ENCODE results near the gene SCLT1. TPM values are rescaled to one million over a fixed set of nuclear protein-coding genes. Genes with fewer than 3 reads are reported as not detected.

The SCLT1 gene
- total RNA-seq, 1 experiment from 2014 or later = 14.8 TPM

DNA sequence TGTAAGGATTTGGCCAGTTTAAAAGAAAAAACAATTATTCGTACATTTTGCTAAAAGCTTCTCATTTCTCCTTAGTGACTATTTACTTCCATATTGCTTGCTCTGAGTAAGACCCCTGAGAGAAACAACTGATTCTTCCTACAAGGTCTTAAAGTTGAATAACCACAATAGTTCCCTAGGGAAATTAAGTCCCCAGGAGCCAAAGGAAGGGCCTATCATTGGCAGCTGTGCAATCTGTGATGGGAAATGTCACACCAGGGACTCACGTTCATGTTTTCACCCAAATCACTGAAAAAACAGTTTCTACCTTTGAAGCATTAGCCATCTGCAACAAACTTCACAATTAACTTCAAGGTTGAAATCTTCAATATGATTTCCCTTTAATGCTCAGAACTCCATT lies 217.1 kb downstream of the SCLT1 start:
- no peak for DNase-seq (ENCODE audit: low read depth)

DNA sequence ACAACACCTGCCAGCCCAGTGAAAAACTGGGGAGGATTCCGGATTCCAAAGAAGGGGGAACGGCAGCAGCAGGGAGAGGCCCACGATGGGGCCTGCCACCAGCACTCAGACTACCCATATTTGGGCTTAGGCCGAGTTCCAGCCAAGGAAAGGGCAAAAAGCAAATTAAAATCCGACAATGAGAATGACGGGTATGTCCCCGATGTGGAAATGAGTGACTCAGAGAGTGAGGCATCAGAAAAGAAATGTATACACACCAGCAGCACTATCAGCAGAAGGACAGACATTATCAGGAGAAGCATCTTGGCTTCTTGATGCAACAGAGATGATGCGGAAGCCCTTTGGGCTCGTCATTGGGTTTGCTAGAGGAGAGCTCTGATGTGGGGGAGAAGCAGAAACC lies 221.4 kb downstream of the SCLT1 start:
- no peak for DNase-seq (ENCODE audit: low read depth)

DNA sequence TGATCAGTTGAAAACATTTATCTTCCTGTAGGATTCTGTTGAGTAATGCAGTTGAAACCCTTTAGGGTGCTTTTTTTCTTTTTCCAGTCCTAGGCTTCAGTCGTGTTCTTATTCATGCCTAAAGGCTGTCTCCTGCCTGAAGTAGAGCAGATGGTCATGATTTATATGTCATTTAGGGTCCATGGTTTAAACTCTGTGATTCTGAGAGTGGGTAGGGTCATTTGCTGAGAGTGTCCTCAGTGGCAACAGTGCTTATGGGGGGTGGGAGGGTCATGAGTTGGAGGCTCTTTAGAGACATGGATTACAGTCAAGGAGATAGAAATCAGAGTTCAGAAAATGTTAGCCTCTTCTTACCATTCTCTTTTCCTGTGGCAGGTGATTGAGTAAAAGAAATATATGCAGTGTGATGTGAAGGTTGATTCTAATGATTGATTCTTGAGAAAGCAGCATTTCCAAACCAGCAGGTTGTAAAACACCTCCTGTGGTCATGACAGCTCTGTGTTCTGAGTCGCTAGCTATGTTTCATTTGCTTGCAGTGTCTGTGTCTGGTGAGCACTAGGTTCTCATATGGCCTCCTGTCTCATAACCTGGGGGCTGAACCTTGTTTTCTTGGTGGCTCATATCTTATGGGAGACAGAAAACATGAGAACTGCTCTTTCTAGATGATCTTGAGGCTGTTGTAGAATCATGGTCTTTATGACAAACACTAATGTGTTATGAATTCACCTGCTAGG lies 223.4 kb downstream of the SCLT1 start:
- DNase-seq (ENCODE audit: low read depth) = no peak

DNA sequence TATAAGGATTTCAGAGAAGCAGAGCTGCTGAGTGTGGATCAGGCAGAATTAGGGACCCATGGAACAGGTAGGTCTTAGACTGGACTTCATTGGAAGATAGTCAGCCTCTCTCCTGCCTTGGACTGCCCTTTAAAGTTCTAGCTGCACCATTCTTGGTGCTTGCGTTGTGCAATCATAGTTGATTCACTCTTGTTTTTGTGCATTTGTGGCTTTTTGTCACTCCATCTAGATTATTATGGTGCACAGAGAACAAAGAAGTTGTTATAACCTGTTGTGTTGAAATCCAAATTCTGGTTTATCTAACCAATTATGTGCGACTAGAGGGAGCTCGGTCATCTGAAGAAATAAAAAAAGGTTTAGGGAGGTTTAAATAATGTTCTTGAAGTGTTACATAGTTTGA lies 224.6 kb downstream of the SCLT1 start:
- DNase-seq (ENCODE audit: low read depth) = peak; percentile 53

DNA sequence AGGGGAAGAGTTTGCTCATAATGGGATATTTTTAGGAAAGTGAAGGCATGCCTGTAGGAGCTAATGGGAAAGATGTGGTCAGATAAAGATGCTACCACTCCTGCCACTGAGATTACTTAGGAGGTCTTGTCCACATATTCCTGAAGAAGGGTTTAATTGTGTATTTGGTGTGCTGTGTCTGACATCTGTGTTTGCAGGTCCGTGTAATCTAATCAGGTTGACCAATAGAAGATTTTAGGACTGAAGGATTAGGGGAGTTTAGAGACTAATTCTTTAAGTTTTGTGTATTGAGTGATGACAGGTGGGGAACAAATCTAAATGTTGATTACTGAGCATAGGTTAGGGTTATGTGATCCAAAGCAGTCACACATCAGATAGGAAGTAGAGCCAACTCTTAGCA lies 226.6 kb downstream of the SCLT1 start:
- DNase-seq (ENCODE audit: low read depth) = no peak

DNA sequence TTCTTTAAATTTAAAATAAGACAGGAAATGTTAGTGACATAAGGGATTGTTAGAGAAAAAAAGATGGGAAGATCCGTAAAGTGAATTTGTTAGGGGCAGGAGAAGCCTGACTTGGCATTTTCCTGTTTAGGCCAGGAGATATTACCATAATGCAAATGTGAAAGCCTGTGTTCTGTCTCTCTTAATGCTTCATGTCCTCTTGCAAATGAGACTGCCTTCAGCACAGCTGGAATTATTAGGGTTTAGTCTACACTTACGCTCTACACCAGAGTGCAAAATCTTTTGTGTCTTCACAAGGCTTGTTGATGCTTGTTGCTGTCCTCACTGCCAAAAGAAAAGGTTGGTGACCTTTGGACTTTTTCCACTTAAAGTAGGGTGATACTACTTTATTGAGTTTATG lies 227.1 kb downstream of the SCLT1 start:
- DNase-seq (ENCODE audit: low read depth) = no peak

DNA sequence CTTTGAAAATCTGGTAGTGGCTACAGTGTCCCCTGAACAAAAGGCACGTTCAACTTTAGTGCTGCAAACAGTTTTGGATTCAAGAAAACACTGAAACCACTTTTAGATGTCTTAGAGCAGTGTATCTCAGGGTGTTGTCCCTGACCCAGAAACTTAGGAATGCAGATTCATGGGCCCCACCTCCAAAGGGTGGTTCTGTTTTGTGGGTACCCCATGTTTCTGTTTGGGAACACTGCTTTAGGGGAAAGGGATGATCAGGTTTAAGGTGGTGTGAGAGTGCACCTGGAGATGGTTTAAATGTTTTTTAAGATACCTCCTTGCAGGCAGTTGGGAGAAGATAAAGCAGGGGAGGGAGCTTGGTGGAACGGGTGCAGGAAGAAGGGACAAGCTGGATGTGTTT lies 228.2 kb downstream of the SCLT1 start:
- DNase-seq (ENCODE audit: low read depth) = no peak

DNA sequence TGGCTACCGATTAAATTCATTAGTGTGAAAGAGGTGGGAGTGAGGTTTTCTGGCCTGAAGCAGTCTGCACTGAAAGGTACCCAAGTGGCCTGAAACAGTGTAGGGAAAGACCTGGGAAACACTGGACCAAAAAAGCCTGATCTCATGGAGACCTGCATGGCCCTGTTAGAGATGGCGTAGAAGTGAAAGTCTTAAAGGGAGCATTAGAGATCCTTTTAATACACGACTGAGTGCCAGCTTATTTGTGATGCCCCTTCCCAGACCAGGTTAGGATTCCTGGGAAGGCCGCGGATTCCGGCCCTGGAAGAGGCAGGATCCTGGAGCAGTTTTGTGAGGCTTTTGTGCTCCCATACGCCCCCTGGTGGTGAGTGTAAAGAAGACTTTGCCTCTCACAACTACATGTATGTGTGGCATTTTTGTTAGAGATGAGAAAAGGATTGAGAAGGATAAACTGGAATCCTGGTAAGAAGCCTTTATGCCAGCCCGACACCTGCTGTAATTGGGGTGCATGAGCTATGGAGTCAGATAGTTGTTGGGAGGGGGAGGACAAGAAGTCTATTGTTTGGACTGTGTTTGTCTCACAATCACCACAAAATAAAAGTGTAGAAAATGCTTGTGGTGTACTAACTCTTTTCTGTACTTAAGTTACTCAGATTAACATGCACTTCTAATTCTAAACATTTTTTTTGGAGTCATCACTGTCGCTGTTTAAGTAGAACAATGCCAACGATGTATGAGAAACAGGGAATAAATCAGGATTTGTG lies 229.8 kb downstream of the SCLT1 start:
- DNase-seq (ENCODE audit: low read depth) = peak; percentile 76

DNA sequence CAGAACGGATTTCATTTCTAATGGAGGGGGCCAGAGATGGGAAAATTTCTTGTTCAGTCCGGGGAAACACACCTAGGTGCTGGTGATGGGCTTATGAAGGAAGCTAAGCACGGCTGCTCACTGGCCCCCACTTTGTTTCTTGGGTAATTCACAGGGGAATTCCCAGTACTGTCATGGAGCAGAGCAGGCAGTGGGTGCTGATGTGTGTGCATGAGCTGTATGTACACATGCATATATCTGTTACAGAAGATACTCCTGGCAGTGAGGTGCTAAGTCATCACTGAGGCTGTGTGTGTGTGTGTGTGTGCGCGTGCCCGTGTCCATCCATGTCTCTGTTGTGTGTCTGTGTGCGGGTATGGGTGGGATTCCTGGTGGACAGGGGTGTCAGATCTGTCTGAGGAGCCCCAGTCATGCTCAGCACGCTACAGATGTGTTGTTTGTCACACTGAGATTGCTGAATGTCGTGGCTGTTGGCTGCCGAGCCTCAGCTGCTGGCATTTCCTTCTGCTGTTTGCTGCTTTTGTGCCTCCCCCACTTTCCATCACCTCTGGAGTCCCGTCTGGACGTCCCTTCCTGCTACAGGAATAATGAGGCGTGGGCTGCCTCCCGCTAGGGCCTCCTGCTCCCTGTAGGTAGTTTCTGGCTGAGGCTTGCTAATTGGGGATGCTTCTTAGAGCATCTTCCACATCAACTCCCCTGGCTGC lies 230.6 kb downstream of the SCLT1 start:
- no peak for DNase-seq (ENCODE audit: low read depth)

DNA sequence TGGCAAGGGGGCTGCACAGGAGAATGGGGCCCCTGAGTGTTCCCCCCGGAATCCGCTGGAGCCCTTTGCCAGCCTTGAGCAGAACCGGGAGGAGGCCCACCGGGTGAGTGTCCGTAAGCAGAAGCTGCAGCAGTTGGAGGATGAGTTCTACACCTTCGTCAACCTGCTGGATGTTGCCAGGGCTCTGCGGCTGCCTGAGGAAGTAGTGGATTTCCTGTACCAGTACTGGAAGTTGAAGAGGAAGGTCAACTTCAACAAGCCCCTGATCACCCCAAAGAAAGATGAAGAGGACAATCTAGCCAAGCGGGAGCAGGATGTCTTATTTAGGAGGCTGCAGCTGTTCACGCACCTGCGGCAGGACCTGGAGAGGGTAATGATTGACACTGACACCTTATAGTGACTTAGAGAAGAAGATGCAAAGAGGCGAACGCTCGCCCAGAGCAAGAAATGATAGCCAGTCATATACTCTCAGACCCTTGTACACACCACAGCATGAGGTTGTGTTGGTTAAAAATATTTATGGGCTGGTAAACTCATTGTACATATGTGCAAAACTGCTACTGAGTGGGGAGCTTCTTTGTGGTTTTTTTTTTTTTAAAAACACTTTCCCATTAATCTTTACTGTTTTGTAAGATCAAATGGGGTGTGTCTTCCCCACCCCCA lies 231.4 kb downstream of the SCLT1 start:
- no peak for DNase-seq (ENCODE audit: low read depth)

DNA sequence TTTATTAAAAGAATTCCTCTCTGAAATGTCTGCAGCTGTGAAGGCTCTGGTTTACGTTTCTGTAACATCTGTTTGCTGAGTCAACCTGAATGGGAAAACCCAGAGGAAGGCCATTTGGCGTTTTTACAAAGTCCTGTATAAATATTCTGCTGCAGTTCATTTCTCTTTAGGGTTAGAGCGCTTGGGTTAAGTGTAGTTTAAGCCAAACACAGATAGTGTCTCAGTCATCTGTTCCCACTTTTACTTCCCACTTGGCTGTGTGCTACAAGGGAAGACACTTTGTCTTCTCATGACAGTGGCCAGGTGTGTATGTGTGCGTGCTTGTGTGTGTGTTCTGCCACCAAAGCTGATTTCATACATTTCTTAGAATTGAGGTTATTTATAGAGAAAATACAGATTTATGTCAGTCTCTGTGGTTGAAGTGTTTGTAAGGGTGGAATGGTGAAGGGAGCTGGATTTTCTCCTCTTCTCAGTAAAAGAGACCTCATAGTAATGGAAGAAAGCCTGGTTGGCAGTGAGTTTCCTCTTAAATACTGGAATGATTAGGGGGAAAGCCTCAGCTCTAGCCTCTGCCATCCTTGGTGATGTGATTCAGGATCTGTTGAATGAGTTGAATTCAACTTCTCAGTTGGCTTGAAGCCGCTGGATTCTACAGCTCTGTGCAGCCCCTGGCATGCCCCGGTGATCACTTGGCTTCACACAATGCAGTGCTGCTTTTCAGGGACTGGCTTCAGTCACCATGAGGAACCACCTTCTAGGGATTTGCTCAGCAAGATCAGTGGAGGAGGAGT lies 233.3 kb downstream of the SCLT1 start:
- peak; percentile 76 for DNase-seq (ENCODE audit: low read depth)

DNA sequence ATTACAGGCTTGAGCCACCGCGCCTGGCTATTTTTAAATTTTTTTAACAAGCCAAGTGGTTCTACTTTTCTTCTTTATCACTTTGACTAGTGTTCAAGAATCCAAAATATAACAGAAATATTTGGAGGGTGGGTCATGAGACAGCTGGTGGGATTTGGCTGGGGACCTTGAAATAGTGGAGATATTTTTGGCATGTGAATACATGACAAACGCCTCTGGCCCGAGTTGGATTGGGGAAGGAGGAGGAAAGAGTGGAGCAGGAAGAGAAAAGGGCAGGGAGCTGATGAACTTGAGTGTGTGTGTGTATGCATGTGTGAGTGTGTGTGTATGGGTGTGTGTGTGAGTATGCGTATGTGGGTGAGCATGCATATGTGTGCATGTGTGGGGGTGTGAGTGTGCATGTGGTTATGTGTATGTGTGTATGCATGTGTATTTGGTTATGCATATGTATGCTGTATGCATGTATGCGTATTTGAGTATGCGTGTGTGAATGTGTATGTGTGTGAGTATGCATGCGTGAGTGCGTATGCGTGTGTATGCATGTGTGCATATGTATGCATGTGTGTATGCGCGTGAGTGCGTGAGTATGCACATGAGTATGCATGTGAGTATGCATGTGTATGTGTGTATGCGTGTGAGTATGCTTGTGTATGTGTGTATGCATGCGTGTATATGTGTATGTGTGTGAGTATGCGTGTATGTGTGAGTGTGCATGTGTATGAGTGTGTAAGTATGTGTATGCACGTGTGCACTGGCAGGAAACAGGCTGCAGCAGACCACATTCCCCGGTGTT lies 234.3 kb downstream of the SCLT1 start:
- DNase-seq (ENCODE audit: low read depth) = peak; percentile 88

DNA sequence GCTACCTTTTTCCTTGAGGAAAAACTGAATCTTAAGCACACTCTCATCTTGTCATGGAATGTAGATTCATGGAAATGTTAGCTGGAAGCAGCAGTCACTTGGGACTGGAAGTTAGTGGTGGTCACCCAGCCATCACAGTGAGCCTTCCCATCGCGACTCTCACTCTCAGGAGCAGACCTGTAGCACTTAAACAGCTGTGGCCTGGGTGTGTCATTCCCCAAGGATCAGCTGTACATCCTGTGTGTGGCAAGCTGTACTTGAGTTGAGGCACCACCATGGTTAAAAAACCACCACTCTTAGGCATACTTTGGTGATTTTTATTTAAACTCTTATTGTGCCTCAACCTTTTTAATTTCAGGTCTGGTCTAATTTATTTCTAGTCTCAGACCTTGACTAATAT lies 237.1 kb downstream of the SCLT1 start:
- peak; percentile 62 for DNase-seq (ENCODE audit: low read depth)

DNA sequence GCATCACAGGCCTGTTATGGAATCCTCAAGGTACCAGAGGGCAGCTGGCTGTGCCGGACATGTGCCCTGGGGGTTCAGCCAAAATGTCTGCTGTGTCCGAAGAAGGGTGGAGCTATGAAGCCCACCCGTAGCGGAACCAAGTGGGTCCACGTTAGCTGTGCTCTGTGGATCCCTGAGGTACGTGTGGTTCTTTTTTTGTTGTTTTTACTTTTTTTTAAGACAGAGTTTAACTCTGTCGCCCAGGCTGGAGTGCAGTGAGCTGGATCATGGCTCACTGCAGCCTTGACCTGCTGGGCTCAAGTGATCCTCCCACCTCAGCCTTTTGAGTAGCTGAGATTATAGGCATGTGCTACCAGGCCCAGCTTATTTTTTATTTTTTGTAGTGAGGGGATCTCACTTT lies 237.7 kb downstream of the SCLT1 start:
- DNase-seq (ENCODE audit: low read depth) = no peak

DNA sequence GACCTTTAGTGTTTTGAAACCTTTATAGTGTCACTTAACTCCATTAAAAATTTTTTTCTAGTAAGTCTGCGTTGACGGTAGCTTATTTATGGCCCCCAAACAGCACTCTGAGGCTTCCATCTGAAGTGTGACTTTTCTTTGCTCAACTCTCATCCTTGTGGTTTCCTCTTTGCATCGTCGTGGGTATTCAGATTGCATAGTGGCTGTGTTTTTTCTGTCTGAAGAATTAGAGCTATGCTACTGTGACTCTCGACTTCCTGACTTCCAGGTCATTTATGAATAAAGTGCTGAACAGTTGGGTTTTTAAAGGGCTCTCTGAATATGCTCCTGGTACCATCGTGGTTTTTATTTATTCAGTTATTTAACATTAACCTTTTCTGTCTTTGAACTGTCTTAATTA lies 238.9 kb downstream of the SCLT1 start:
- peak; percentile 39 for DNase-seq (ENCODE audit: low read depth)

DNA sequence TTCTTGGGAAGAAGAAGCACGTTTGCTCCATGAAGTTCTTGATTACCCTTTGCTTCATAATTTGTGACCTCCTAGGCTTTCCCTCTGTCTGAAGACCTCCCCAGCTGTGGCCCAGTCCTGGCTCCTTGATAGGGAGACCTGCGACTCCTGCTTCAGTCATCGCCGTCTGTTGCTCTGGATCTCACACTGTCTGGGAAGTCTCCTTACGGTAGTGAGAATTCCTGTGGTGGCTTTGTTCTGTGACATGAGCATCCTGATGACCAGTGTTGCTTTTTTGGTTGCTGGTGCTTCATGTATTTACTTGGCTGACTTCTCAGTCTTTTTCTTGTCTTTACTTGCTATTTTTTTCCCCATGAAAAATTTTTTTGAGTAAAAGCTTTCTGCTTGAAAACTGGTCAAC lies 239.6 kb downstream of the SCLT1 start:
- no peak for DNase-seq (ENCODE audit: low read depth)

DNA sequence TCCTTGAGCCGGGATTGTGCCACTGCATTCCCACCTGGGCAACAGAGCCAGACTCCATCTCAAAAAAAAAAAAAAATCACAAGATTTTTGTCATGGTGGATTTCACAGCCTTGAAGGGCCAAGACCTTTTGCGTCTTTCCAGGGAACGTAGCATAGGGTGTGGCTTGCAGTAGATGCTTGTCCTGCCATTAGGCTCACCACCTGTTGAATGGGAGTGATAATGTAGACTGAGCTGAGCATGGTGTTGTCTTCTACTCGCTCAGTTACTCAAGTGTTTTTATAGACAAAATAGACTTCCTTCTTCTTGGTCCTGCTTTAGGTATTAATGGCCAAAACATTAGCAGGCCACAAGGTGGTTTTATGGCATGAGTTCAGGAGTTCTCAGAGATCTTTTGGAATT lies 243.1 kb downstream of the SCLT1 start:
- no peak for DNase-seq (ENCODE audit: low read depth)

DNA sequence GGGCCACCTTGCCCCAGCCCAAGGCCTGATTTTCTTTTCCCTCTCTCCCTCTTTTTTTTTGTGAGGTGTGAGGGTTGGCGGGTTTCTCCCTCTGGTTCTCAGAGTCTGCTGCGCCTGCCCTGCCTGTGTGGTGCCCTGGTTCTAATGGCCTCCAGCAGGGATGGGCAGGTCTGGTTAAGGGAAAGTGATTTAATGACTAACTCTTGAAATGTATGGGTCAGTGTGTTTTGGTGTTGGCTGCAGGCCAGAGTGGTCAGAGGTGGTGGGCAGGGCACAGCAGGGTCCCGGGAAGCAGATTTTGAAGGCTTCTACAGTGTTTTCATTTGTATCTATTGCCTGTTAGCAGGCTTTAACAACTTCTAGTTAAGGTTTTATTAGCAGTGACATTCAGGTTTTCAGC lies 244.9 kb downstream of the SCLT1 start:
- DNase-seq (ENCODE audit: low read depth) = no peak

DNA sequence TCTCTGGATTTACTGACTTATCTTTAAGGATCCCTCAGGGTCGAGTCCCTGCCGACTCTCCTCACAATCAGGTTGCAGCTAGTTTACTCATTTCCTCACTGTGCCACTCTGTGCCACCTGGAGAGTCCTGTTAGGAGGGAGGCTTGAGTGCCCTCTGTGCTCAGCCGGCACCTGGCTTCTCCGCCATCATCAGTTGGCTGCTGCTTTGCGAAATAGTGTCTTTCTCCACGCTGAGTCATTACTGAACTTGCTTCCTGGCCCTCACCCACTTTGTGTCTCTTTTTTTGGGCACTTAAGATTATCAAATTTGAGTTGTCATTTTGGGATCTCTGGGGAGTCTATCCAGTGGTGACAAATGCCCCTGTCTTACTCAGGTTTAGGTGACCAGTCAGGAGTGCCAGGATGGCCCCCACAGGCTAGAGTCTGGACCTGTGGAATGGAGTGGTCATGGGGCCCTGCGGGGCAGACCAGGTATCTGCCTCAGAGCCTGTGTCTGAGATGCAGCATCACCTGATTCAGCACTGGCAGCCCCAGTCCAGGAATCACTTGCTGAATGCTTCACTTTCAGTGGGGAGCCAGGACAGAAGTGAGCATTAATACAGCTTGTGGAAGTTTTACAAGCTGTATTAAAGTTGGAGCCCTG lies 246.1 kb downstream of the SCLT1 start:
- DNase-seq (ENCODE audit: low read depth) = no peak

DNA sequence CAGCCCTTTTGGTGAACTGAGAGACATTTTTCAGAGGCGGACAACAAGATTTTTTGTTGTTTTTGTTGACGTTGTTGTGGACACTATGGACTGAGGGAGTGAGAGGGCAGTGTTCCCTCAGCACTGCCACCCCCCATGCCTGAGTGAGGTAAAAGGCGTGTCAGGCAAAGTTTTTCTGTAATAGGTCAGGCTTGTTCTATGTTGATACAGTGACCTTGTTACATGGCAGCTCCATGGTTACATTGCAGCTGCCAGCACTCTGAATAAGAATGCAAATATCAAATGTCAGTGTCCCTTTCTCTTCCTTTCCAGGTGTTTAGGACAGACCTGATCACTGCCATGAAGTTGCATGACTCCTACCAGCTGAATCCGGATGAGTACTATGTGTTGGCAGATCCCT lies 247.3 kb downstream of the SCLT1 start:
- no peak for DNase-seq (ENCODE audit: low read depth)
